Dedifferentiated amniotic fluid mesenchymal stem cell (primary cell): Measurements from ENCODE around the gene PNRC2.

Experiments used
- DNase-seq: peaks from one replicate; pipeline ENCODE4 v3.0.0-alpha.2; 2016; ENCODE audit errors: extremely low spot score

PNRC2 gene, protein sequence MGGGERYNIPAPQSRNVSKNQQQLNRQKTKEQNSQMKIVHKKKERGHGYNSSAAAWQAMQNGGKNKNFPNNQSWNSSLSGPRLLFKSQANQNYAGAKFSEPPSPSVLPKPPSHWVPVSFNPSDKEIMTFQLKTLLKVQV

DNA sequence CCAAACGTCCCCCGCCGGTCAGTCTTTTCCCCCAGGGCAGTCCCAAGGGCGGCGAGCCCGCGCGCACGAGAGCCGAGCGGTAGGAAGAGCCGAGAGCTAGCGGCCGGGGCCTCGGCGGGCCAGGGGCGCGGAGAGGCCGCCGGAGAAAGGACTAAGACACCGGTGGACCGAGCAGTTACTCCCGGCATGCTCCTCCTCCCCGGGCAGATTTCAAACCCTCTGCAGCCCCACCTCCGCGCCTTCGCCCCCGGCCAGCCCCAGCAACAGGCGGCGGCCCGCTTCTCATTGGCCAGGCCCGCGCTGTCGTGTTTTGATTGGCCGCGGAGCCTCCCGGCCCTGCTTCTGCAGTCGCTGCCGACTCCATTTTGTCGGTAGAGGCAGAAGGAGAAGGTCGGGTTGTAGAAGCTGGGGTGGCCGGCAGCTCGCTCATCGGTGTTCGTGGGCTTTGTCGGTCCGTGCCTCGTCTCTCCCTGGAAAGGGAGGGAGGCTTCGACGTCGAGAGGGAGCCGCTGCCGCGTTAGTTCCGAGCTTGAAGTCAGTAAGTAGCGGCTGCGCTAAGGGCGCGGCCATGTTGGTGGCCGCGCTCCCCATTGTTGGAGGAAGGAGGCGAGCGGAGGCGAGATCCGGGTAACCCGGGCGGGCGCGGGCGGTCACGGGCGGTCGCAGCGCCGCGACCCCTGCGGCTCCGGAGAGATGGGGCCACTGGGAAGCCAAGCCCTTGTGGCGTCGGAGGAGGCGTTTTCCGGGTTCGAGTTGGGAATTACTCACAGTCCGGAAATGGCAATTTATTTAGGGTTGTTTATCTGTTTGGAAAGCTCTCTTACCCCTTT, at the start of gene PNRC2:
Gene PNRC2, plus strand, starts transcription at position 368 of the 830 bp plus-strand sequence. CDS start 1,630 bp downstream, outside the sequence.
- DNase-seq = peak; percentile 92

DNA sequence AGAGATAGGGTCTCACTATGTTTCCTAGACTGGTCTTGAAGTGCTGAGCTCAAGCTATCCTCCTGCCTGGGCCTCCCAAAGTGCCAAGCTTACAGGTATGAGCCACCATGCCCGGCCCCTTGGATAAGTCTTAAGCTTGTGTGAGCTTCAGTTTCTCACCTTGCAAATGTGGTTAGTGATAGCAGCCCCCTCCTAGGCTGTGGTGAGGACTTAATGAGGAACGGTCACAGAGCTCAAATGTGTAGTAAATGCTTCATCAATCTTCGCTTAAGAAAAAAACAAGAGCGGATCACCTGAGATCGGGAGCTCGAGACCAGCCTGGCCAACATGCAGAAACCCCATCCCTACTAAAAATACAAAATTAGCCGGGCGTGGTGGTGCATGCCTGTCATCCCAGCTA, 49.5 kb upstream of the PNRC2 start:
- DNase-seq = no peak

DNA sequence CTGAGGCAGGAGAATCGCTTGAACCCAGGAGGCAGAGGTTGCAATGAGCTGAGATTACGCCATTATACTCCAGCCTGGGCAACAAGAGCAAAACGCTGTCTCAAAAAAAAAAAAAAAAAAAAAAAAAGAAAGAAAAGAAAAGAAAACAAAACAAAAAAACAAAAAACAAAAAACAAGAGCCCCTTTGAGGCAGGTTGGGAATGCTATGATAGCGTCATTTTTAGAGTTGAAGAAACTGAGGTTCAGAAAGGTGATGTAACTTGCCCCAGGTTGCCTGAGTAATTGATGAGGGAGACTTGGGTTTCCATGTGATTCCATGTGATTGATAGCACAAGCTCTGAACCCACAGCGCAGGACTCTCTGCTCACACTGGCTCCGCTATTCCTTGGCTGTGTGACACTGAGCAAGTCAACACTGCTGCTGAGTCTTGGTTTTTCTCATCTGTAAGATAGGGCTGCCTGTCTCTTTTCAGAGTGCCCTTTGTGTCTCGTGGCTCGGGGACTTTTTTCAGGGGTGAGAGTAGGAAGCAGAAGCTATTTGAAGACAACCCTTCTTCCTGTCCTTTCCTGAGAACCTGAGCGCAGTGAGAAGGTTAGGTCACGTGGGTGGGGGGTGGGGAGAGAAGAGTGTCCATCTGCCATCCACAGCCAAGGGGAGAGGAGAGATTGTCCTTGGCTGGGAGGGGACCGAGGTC, 48.9 kb upstream of the PNRC2 start:
- no peak for DNase-seq

DNA sequence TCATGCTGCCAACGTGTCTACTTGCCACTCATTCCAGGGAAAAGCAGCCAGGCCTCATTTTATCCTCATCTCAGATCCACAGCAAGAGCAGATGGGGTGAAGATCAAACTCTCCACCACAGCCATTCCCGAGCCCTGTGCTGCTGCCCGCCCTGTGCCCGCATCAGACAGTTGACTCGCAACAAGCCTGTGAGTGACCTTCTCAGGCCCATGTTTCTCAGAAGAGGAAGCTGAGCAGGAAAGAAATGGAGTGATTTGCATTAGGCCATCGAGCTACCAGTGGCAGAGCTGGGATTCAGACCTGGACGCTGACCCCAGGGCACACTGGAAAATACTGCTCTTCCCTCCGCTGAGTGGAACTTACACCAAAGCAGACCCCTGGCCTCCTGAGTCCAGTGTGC, 47.7 kb upstream of the PNRC2 start:
- DNase-seq = no peak

DNA sequence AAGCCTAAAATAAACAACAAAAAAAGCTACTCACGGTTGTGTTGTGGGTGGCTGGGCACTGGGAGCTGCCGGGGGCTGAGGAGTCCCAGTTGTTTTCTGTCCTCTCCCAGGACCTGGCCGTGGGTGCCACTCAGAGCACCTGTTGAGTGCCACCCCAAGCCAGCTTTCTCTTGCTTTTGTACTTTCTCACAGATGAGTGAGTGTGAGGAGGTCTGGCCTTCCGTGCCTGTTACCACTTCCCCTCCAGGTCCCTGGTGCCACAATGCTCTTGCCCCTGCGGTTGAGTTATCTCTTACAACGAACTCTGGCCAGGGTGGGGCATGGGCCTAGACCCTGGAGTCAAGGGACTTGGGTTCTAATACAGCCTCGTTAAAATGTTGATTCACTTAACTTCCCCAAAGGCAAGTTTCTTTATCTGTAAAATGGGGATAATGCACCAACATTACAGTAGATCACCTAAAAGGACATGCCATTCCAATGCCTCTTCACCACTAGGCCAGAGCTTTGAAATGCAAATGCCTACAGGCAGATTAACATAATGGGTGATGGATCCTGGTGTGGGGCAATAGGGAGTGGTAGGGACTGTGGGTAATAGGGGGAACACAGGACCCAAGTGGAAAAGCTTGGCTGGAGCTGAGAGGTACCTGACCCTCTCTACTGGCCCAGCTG, 46.3 kb upstream of the PNRC2 start, which contains the start of gene CNR2:
Gene CNR2, minus strand, starts transcription at position 151 of the 669 bp plus-strand sequence. CDS start 37,745 bp downstream, outside the sequence.
- no peak for DNase-seq

DNA sequence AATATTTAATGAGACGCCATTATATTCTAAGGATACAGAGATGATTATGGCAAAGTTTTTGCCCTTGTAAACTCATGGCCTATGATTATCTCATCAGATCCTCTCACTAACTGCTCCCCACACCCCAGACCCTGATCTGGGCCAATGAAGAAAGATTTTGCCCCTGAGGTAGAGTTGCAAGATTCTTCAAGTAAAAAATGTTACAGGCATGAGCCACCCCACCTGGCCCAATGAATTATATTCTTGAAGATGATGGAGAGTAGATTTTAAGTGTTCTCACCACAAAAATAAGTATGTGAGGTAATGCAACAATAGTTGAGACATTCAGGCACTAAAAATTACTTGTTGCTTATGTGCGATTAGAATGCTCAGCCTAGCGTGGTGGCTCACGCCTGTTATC, 44.7 kb upstream of the PNRC2 start:
- no peak for DNase-seq

DNA sequence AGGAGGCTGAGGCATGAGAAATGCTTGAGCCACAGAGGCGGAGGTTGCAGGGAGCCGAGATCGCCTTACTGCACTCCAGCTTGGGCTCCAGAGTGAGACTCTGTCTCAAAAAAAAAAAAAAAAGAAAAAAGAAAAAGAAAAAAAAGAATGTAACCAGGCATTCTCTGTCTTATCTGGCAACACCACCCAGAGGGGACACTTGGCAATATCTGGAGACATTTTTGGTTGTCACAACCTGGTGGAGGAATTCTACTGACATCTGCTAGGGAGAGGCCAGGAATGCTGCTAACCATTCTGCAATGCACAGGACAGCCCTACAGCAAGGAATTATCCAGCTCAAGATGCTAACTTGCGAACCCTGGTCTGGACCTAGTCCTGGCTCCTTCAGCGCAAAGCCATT, 44.2 kb upstream of the PNRC2 start:
- DNase-seq = no peak

DNA sequence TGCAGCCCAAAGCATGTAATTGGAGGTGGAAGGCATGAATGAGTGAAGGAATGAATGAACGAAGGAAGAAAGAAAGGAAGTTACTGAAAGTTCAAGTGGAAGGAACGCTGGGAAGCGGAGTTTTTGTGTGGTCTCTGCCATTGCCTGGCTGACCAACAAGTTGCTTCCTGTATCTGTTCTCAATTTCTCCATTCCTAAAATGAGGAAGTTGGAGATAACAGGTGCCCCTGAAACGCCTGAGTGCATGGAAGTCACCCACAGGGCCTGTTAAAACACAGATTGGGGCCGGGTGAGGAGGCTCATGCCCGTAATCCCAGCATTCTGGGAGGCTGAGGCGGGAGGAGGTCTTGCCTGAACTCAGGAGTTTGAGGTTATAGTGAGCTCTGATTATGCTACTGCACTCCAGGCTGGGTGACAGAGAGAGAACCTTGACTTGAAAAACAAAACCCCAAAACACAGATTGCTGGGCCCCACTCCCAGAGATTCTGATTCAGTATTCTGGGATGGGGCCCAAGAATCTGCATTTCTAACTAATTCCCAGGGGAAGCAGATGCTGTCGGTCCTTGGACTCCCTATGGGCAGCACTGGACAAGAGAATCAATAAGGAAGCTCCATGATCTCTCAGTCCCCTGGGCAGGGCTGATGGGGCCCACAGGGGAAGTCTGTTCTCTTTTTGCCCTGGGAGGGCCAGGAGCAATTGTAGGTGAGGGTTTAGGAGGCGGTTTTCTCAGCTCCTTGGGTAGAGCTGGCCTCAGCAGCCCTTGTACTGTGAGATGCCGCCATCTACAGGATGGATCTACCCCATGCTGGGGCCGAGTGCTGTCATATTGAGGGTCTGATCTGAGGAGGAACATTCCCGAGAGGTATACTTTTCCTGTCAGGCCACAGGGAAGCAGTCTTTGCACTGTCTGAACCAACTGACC, 43.2 kb upstream of the PNRC2 start:
- DNase-seq = peak; percentile 54

DNA sequence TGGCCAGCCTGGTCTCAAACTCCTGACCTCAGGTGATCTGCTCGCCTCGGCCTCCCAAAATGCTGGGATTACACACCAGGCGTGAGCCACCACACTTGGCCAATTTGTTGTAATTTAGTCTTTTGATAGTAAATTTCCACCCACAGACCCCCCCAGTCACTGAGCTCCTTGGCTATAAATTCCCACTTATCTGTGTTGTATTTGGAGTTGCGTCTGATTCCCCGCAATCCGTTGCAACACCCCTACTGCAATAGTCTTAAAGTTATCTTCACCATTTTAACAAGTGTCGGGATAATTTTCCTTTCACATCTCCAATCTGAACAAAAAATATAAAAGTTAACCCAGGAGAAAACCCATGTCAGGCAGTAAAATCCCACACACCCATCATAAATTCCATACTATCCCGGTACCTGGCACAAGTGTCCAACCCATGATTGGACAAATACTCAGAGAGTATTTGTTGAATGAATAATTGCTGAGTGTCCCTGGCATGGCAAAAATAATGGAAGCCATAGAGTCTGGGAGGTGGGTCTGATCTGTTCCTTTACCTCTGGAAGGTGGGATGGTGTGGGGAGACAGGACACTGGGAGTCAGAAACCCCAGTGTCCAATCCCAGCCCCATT, 37.2 kb upstream of the PNRC2 start:
- DNase-seq = no peak

DNA sequence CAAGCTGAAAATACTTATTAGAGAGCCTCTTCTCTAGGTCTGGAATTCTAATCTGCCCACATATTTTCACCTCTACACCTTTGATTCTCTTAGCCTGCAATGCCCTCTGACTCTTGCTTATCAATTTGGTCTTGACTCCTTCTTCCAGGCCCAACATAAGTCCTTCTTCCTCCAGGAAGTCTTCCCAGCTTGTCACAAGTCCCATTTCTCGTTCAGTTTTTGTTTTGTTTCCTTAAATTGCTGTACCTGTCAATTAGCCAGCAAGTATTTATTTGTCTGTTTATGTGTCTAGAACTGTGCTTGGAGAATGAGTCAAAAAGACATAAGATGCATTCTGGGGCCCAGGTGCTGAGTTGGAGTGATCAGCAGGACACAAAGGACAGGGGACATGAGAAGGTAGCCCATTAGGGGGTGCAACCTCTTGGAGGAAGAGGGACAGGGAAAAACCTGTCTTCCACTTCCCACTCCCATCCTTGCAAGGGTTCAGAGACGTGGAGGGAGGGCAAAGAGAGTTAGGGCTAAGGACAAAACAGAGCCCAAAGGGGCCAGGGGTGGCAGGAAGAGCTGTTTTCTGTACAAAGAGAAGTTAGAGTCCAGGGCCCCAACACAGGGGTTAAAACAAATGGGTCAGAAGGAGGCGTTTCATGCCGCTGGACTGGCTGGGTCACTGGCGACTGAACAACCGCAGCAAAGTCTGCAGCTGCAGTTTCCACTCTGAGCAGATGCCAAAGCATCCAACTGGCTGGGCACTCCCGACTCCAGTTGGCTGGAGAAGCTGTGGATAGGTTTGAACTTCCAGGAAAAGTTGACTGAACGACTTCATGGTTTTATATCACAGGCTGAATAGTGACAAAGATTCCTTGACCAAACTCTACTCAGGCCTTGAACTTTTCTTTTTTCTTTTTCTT, 35.8 kb upstream of the PNRC2 start:
- no peak for DNase-seq

DNA sequence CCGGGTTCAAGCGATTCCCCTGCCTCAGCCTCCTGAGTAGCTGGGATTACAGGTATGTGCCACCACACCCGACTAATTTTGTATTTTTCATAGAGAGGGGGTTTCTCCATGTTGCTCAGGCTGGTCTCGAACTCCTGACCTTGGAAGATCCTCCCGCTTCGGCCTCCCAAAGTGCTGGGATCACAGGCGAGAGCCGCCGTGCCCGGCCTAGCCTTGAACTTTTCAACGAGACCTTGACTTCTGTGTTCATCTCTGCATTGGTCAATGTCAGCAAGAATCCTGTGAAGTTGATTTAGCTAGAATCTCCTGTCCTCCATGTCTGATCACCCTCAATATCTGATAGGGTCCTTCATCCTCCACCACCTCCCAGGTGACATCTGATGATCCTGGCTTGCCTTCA, 35.0 kb upstream of the PNRC2 start:
- DNase-seq = no peak

DNA sequence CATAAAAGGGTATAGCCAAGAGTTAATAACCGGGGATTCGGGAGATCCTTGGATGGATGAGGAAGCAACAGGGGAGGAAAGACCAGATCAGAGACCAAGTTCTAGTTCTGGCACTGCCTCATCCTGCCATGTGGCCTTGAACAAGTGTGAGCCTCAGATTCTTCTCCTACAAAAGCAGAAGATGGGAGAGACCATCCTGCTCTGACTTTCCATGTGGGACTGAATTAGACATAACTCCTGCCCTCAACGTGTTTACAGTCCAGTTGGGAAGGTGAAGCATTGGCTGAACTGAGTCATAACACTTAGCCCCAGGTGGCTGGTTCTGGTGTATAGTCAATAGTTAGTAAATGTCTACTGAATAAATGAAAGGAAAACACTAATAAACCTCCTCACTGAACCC, 34.3 kb upstream of the PNRC2 start:
- no peak for DNase-seq

DNA sequence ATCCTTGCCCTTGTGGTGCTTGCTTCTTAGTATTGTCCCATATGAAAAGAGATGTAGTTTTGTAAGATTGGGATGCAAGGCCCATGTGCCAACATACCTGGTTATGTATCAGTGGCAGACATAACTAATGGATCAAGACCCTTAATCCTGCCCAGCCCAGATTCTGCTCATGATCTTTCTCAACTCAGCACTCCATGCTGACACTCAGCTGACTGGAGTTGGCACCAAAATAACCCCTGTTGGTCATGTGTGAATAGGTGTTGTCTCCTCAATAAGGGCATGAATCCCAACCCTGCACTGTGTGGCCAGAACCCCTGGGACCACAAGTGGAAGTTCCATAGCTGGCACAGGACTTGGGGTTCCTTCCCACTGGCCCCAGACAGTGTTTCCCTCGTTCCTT, 32.5 kb upstream of the PNRC2 start:
- no peak for DNase-seq

DNA sequence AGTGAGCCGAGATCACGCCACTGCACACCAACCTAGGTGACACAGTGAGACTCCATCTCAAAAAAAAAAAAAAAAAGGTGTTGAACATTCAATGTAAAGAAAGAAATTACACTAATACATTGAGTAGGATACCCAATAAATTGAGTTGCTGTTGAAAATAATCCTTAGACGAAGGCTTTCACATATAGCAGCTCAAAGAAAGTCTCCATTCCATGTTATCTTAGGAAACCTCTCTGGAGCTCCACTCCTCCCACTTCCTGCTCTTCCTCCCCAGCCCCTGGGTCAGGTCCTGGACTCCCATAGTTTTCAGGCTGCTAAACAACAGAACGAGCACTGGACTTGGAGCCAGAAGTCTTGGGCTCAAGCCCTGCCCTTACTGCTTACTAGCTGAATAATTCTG, 30.8 kb upstream of the PNRC2 start:
- no peak for DNase-seq

DNA sequence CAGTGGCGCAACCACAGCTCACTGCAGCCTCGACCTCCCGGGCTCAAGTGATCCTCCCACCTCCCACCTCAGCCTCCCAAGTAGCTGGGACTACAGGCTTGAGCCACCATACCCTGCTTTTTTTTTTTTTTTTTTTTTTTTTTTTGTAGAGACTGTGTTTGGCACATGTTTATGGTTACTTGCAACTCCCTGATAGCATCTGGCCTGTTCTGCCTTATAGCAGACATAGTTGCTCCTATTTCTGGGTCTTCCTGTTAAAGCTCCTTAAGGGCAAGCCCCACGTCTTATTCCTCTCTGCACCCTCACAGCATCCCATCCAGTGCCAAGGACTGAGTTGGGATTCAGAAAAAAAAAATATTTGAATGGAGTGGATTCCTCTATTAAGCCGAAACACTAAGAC, 29.4 kb upstream of the PNRC2 start:
- DNase-seq = no peak

DNA sequence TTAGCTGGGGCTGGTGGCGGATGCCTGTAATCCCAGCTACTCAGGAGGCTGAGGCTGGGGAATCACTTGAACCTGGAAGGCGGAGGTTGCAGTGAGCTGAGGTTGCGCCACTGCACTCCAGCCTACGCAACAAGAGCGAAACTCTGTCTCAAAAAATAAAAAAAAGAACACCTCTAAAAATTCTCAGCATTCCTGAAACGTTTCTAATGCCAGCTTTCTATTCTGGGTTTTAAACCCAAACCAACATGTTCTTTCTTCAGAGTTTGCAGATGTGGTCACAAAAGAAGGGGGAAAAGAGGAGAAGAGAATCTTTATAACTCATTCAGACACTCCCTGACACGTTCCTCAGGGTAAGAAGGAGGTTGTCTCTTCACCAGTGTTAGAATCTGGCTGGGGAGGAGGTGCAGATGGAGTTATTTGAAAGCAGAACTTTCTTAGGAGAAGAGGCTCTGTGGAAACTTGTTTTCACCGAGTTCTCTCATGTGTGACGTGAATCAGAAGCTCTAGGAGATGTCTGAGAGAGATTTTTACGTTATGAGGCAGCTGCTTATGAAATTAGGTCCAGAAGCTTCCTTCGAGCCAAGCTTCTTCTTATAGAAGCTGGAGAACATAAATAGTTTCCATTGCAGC, 28.7 kb upstream of the PNRC2 start:
- DNase-seq = peak; percentile 83

DNA sequence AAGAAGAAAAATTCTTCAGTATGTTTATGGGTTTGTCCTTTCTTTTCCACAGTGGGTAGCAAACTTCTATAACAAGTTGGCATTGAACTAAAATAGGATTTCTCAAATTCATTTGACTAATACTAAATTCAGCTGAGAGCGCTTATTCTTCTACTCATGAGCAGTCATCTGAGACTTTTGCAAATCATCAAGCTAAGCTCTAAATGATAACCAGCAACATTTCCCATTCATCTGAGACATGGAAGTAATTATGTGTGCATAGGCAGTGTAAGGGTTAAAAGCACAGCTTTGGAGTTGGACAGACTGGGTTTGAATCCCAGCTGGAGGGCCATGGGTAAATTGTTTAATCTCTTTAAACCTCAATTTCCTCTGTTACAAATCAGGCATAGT, 28.1 kb upstream of the PNRC2 start:
- DNase-seq = no peak

DNA sequence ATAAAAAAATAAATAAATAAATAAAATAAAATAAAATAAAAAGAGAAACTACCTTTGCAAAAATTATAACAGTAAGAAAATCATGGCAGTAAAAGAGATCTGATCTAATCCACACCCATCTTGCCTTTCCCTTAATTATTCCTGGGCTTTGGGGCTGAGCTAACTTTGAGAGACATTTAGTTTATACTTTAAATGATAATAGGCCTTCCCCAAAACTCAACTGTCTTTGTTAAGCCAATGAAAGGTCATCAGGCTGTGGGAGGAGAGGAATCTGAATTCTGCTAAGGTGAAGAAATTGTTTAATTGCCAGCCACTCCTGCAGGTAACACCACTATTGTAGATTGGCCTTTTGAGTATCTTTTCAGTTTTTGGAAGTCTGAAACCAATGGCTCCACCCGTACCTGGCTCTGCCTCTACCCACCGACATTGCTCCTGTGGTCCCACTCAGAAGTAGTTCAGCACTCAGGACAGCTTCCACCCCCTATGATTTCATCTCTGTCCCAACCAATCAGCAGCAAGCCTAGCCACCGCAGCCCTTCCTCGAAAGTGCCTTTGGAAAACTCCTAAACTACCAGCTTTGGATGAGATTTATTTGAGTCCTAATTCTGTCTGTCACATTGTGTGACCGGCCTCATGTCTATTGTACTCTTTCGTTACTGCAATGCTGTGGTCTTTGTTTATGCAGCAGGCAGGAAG, 23.0 kb upstream of the PNRC2 start:
- no peak for DNase-seq

DNA sequence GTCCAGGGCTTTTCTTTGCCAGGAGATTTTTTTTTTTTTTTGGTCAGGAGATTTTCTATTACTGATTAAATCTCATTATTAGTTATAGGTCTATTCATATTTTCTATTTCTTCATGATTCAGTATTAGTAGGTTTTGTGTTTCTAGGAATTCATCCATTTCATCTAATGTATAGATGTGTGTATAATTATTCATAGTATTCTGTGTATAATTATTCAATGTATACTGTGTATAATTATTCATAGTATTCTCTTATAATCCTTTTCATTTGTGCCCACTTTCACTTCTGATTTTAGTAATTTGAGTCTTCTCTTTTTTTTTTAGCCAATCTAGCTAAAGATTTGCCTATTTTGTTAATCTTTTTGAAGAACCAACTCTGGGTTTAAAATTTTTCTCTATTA, 12.3 kb upstream of the PNRC2 start:
- no peak for DNase-seq
